ENCODE data around the gene RNF215.
A peak's percentile ranks its signal among the peaks of the same experiment; 100 is the strongest.
"Not testable (repeated sequence)": the region's sequence is repeated elsewhere in the genome, so short reads cannot be mapped to it uniquely, and the experiment has no call there.

The RNF215 gene

DNA sequence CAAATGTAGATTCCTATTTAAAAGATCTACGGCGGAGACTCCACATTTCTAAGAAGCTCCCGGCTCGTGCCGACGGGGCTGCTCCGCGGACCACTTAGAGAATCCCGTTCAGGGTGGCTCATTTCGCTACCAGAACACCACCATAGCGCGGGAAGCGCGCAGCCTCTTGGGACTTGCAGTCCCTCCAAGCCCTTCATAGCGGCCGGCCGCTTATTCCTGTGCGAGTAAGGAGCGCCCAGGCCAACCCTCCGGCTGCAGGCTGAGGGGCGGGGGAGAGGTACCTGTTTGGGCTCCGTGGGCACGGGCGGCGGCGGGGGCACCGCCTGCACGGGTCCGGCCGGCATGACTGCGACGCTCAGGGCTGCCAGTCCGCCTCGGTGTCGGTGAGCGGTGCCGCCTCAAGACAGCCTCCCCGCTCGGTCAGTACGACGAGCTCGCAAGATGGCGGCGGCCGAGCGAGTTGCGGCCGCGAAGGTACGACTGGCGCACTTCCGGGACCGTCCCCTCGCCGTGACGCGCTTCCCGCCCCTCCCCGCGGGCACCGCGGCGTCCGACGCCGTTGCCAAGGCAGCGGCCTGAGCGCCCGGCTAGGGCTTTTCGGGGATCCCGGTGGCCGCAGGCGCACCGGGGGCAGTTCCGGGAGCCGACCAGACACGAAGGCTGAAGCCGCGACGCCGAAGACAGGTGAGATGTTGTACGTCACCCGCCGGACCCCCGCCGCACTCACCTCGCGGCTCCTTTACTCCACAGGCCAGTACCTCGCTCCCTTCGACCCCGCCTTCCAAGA is 30.6 kb downstream of the RNF215 start, which contains the start of the genes CCDC157 and SF3A1:
TSS of gene CCDC157 (plus strand) at position 559 of the 787 bp plus-strand sequence. CDS start 8,994 bp downstream, outside the sequence.
TSS of gene SF3A1 (minus strand) at position 446 of the 787 bp plus-strand sequence. CDS start at position 344, 102 bp downstream.
- peak; percentile 19 for DNase-seq

DNA sequence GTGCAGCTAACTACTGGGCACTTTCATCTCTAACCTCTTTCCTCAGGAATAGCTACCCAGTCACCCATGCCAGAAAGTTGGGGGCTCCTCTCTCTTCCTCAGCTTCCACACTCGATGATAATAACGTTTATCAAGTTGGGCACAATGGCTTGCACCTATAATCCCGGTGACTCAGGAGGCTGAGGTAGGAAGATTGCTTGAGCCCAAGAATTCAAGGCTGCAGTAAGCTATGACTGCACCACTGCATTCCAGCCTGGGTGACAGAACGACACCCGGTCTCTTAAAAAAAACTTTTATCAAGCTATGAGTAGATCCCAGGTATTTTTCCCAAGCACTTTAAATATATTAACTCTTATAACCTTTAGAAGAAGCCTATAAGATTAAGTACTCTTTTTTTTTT is 32.6 kb downstream of the RNF215 start:
- no peak for DNase-seq

DNA sequence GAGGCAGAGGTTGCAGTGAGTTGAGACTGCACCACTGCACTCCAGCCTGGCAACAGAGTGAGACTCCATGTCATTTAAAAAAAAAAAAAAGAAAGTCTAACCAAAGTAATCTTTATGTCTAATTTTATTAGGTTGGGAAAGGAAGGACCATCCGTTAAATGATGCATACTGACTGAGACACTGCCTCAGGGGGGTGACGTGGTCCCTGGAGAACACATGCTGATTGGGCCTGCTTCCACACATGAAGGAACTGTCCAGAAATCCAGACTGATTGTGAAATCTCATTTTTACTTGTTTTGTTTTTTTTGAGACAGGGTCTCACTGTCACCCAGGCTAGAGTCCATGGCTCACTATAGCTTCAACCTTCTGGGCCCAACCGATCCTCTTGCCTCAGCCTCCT is 36.0 kb downstream of the RNF215 start:
- no peak for DNase-seq

DNA sequence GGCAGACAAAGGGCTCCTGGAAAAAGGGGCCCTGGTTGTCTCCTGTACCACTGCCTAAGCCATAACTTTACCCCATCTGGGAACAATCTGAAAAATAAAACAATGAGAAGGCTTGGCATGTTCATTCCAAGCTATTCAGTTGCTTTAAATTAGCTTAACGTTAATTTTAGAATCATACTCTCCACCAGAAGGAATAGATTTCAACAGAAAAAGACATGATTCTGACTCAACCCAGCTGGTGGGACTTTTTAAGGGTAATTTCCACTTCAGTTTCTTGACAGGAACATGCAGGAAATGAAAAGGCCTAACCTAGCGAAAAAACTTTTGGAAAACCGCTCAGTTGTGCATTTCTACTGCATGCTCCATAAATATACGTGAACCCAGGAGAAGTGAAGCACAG is 38.4 kb downstream of the RNF215 start:
- no peak for DNase-seq

DNA sequence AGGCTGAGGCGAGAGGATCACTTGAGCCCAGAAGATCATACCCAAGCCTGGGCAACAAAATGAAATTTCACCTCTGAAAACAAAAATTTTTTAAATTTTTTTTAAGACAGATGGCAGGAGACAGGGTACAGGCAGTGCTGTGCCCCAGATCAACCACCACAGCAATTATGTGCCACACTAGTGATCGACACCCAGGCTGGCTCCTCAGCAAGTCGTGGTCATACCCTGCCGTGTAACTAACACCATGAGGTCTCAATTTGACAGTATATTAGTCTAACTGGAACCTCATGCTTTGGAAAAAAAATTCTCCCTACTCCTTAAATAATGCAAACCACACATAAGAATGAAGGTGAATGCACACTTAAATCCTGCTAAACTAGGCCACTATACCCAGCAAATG is 38.8 kb downstream of the RNF215 start:
- DNase-seq = no peak

DNA sequence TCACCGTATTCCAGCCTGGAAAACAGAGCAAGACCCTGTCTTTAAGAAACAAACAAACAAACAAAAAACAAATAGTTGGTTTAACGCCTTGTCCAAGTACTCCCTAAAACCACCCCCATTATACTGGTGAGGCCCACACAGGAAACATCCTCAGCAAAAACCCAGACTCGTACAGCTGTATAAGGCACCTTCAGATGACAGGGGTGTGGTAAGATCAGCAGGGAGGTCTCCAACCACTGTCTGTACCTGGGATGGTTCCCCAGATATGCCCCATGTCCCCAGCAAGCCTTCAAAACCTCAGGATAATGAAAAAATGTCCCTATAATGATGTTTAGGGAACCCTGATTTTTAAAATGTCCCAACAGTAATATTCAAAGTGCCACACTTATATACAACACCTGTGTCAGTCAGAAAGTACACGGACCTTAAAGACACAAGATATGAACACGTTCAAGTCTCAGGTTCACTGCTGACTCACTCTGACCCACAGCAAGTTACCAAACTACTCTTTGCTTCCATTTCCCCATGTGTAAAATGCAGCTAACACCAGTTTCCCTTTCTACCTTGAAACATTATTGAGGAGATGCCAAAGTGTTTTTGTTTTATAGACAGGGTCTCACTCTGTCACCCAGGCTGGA is 39.8 kb downstream of the RNF215 start:
- no peak for DNase-seq

DNA sequence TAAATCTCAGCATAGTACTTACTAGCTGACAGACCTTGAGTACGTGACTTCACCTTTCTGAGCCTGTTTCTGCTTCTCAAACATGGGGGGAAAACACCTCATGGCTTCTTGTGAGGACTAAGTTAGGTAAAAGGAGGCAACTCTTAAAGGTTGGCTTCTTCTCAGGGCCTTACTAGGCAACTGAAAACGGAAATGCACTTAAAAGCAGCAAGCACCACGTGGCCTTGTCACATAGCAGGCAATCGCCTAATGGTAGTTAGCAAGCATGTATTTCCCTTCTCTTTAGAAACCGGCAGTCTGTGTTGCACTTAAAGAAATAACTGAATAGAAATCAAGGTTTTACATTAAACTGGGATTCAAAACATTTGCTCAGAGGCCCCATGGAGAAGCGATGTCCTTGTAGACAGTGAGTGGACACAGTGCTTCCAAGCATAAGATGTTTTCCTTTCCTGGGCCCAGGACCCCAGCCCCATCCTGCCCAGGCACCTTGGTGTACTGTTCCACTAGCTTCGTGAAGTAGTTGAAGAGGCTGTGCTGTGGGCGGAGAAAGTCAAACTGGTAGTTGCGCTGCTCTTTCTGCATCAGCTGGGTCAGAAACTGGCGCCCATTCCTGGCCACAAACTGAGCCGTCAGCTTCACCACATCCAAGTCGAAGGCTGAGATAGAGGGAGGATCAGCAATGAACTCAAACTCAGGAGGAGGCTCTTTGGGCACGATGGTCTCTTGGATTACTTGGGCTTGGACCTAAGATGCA is 42.6 kb downstream of the RNF215 start:
- DNase-seq = no peak

DNA sequence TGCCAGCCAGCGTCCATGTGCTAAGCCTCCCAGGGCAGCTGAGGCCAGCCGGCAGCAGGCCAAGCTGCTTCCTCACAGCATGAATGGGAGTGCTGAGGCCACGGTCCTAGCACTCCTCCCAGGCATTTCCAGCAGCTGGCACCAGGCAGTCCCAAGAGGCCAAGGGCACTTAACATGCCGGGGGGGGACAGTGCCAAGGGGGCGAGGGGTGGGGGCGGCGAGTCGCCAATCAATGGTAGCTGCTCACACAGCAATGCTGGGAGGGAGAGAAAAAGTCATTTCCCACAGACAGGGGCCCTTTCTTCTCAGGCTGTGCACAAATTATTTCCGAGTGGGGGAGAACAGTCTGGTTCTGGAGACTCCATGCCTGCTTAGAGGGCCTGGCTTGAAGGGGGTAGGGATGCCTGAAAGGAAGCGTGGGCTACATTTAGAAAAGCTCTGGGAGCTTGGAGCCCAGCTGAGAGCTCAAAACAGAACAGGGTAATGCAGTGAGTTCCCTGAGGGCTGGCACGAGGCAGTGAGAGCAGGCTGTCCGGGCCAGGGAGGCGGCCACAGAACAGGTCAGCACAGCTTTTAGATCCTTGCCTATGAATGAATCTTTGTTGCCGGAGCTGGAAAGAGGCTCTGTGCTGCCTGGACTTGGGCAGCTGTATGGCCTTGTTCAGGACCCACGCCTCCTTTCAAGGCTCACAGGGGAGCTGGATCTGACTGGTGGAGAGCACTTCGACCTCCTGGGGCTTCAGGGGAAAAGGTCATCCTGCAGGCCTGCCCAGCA is 46.1 kb downstream of the RNF215 start:
- DNase-seq = no peak

DNA sequence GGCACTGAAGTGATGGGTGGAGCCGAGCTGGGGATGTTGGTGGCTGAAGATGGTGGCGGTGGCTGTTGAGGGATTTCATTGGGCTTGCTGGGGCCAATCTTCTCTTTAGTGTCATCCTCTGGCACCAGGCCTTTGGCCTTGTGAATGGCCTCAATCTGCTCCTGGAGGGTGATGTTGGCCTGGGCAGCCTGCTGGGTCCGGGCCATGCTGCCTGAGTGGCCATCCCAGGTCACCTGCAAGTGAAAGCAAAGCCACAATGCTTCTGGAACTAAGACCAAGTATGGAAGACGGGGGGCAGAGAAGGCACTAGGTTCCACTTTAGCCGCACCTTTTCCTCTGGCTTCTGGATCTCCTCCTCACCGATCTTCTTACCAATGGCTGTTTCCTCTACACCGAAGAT is 48.4 kb downstream of the RNF215 start:
- no peak for DNase-seq

DNA sequence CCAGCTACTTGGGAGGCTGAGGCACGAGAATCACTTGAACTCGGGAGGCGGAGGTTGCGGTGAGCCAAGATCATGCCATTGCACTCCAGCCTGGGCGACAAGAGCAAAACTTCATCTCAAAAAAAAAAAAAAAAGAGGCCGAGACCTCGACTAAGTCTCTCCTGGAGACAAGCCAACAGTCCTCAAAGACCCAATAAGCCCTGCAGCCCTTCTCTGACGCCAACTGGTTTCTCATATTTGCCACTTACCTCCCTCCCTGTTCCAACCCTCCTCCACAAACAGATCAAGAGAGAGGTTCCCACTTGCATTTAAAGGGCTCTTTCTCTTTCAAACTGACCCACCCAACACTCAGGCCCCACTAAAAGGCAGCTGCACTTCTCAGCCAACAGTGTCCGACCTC is 48.9 kb downstream of the RNF215 start:
- not testable (repeated sequence) for DNase-seq

DNA sequence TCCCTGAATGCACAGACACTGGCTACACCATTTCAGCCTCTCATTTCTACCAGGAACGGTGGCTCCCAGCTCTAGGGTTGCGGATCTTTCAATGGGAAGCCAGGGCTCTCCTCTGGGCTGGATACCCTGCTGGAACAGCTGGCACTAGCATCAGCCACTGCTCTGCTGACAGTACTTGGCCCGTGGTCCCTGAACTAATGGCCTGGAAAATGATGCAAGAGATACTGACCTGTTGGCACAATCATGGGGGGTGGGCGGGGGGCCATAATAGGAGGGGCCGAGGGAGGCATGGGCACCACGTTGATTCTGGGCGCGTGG is 49.8 kb downstream of the RNF215 start:
- DNase-seq = no peak

DNA sequence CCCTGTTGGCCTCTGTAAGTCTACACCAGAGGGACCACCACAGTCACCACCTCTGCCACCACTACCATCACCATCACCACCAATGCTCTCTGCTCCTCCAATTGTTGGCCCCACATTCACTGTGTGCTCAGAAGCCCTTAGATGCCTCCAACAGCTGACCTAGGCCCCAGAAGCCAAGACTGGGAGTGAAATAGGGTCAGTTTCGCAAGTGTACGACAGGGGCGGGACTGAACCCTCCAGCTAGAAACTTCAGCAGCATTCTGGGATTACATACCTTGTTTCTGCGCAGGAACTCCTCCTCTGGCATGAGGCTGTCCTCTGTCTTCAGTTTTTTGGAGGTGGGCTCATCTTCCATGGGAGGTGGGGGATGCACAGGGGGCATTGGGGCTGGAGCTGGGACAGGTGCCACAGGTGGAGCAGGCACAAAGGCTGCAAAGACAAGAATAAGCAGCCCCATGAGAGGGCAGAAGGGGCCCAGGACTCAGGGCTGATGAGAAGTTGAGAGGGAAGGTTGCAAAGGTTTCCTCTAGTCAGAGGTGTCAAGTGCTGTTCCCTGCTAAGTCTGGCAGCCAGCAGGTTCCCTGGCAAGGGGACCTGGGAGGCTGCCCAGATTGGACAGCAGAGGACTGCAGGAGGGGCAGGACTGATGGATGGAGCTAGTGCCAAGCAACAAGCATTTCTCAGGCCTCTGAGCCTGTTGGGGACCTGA is 50.3 kb downstream of the RNF215 start:
- no peak for DNase-seq

DNA sequence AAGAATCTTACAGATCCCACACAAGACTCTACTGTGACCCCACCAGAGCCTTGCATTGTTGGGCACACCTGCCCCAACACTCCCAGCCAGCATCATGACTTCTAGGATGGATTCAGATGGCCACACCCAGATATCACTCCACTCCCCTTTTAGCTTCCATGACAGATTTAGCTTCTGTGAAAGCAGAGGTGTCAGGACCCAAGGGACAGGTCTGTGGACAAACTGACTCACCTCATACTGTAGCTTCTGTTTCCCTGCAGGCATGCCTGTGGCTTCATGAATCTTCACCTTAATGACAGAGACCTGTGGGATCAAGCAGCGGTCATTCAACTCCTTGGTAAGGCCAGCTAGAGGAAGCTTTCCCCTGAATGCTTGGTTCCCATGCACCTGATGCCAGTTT is 52.0 kb downstream of the RNF215 start:
- no peak for DNase-seq

DNA sequence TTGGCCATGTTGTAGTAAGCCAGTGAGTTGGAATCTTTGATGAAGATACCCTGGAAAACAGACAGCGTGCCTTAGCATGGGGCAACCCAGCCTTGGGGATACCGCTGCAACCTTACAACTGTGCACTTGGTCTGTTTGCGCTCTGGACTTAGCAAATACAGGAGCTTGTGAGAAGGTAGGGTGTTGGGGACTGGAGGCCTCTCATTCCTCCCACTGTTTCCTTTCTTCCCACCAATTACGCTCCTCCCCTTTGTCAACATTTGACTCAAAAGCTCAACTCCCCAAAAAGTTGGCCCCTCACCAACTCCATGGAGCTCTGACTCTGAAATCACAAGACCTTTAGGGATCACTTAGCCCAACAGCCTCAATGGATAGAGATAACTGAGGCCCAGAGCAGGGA is 52.6 kb downstream of the RNF215 start:
- DNase-seq = no peak

DNA sequence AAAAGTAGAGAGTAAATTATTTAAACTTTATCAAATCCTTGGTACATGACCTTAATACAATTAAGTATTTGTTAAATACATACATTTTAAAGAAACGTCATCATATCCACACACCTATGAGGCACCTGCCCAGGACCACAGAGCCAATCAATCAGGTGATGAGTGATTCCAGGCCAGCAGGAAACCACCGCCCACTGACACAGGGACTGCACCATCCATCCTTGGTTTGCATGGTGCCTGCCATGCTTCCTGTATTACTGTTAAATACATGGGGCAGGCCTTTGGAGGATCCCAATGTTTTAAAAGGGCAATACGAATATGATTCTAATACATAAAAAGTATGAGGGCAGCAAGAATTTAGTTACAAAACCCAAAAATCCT is 53.5 kb downstream of the RNF215 start:
- no peak for DNase-seq

DNA sequence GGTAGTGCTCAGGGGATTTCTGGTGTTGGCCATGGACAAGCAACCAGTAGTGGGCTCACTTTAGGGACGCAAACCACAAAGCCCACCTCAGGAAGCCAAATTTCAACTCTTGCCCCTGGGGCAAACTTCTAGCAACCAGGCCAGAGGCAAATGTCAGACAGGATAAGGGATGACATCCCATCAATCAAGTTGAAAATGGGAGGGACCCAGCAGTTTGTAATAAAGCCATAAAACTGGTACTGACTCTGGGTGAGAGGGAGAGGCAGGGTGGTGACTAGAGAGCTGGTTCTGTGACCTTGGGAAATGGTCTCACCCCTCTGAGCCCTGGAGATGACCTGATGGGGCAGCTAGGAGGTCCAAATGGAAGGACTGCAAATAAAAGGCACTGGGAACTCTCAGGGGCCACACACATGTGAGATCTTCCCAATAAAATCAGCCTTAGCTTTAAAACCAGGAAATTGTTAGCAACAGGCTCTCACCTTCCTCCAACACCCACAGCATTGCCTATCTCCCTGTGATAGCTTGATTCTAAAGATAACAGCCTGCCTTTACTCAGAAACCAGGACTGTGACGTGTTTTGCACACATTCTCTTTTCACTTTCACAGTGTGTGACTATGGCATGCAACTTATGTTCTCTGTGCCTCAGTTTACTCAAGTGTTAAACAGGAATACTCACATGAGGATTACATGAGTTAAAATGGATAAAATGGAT is 54.1 kb downstream of the RNF215 start:
- DNase-seq = no peak

DNA sequence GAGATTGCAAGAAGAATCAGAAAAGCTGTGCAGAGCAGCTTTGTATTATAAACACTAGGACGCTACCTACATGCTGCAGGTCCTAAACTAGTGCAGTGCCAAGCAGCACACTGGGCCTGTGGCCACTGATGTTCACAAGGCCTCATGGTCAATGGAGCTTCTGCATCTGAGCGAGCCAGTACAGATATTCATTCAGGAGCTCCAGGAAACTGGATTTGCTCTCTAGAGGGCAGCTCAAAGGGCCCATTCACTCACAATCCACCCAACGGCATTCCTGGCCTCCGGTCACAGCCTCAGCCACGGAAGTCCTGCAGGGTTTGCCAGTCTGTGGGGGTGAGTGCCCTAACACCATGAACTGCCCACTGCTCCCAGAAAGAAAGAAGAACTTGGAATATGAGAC is 54.7 kb downstream of the RNF215 start:
- no peak for DNase-seq
